Neural progenitor cell (in vitro differentiated cells): Measurements from ENCODE around the gene CHTOP.

ENCODE experiments used
- CTCF ChIP-seq: fragments of 200-600 bp; sonication (generic); IDR thresholded peaks from 2 replicates; pipeline ENCODE4 v1.5.1; 2017; ENCODE audit warnings: antibody characterized with exemption, mild to moderate bottlenecking
- EZH2 ChIP-seq: fragments of 200-600 bp; sonication (generic); IDR thresholded peaks from 2 replicates; pipeline ENCODE4 v1.6.1; 2017; ENCODE audit warnings: antibody characterized with exemption, mild to moderate bottlenecking, moderate library complexity

- TF ChIP-seq CTCF = peak; percentile 43
- no peak for TF ChIP-seq EZH2
Observed at GRCh38 chr1:153670859-153671627, 37.2 kb downstream of the CHTOP start, which contains the start of gene ILF2.
